ENCODE data around the gene DDB1.

DDB1 gene

DNA sequence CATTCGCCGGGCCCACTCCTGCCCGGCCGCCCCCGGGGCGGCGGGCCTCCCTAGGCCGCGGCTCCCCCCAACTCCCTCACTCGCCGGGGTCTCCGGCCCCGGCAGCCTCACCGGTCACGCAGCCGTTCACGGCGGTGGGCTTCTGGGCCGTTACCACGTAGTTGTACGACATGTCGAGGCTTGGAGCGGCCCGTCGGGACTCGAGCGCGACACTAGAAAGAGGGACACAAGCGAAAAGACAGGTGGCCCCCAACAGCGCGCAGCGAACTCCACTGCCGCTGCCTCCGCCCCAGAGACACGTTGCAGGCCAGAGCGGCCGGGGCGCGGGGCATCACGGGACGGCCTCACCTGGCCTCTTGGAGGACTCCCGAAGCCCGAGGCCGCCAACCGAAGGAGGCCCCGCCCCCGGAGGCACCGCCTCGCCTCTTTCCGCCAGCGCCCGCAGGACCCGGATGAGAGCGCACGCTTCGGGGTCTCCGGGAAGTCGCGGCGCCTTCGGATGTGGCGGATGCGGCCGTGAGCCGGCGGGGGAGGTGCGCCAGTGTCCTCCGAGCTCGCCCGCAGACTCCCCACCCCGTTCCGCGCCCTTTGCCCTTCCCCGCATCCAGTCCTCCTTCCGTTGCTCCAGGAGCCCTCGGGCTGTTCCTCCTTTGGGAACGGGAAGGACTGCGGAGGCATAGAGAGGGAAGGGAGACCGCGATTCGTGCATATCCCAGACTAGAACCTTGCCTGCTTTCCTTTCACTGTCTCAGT, at the start of gene DDB1, which contains the start of gene TKFC:
TSS of gene DDB1 (minus strand) at position 309 of the 753 bp plus-strand sequence. CDS start at position 172, 137 bp downstream.
TSS of gene TKFC (plus strand) at position 432 of the 753 bp plus-strand sequence. CDS start 1,501 bp downstream, outside the sequence.
- peak; percentile 93 for DNase-seq

DNA sequence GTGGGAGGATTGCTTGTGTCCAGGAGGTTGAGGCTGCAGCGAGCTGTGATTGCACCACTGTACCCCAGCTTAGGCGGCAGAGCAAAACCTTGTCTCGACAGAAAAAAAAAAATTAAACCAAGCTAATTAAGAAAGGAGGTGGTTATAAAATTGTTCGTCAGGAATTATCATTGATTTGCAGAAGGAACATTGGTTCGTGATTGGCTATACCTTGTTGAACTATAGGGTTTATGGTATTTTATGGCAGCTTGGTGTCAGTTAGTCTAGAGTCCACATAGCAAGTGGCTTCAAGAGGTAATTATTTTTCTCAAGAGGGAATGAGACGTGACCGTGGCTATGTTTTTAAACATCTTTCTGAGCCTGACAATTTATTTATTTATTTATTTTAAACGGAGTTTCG, 48.0 kb upstream of the DDB1 start:
- DNase-seq: no peak

DNA sequence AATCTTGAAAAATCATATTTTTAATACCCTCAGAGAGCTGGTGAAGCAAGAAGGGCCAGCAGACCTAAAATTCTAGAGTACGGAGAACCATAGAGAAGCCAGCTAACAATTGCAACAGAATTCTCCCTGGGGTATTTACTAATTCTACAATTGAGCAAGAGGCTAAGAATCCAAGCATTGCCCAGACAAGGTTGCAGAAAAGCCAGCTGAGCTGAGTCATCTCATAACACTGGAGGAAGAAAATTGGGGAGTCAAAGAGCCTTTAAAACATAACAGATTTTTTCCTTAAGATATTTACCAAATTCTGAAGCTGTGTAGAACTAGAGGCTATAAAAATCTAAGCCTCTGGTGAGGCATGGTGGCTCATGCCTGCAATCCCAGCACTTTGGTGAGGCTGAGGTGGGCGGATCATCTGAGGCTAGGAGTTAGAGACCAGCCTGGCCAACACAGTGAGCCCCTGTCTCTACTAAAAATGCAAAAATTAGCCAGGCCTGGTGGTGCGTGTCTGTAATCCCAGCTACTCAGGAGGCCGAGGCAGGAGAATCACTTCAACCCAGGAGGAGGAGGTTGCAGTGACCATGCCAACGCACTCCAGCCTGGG, 45.9 kb upstream of the DDB1 start:
- DNase-seq: peak; percentile 93

DNA sequence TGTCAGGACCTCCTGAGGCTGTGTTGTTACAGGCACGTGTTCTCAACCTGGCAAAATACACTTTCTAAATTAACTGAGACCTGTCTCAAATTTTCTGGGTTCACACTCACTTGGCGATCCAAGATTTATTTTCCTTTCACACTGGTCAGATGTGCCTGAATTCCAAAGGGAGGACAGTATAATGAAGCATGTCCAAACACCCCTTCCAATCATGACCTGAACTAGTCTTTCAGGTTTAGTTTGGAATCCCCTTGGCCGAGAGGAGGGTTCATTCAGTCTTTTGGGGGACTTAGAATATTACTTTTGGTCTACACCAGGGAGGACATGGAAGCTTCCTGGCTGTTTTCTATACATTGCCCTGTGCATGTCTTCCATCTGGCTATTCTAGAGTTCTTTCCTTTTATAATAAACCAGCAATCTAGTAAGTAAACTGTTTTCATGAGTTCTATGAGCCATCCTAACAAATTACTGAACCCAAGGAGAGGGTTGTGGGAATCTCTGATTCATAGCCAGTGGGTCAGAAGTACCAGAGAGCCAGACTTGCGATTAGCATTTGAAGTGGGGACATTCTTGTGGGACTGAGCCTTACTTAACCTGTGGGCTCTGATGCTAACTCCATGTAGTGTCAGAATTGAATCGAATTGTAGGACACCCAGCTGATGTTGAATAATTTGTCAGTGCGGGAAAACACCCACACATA, 44.7 kb upstream of the DDB1 start:
- DNase-seq: no peak

DNA sequence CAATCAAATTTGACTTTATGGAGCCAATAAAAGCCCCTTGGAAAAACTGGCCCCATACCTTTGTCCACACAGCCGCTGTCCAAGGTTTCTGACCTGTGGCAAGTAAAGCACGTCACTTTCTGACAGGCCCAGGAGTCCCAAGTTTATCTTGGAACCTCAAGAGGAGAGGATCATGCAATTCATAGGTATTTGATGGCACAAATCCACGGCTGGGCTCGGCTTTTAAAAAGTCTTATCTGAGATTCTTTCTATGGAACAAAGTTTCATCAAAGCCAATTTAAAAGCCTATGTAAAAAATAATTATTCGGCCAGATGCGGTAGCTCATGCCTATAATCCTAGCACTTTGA, 42.8 kb upstream of the DDB1 start:
- DNase-seq: no peak

DNA sequence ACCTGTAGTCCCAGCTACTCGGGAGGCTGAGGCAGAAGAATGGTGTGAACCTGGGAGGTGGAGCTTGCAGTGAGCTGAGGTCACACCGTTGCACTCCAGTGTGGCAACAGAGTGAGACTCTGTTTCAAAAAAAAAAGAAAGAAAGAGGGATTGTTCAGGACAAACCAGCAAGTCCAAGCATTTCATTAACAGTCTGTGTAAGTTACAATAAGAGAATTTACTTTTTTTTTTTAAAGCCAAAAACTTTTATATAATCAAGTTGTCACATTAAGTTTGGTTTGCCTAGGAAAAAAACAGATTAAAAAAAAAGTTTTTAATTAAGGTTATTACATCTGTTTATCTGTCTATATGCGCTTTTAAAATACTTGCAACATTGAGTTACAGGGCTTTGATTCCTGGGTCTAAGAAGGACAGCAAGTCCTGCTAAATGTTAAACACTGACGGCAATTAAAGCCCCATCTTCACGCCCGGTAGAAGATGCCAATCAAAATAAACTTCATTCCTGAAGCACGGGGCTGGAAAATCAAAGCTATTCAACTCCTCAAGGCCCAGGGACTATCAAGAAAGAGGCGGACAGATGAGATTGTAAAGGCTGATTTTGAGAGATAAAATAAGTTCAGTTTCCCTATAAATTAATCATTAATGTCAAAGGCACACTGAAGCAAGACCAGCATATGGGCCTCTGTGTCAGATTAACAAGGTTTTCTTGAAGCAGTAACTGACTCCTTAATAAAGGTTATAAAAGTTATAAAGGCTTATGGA, 39.9 kb upstream of the DDB1 start:
- DNase-seq: no peak

DNA sequence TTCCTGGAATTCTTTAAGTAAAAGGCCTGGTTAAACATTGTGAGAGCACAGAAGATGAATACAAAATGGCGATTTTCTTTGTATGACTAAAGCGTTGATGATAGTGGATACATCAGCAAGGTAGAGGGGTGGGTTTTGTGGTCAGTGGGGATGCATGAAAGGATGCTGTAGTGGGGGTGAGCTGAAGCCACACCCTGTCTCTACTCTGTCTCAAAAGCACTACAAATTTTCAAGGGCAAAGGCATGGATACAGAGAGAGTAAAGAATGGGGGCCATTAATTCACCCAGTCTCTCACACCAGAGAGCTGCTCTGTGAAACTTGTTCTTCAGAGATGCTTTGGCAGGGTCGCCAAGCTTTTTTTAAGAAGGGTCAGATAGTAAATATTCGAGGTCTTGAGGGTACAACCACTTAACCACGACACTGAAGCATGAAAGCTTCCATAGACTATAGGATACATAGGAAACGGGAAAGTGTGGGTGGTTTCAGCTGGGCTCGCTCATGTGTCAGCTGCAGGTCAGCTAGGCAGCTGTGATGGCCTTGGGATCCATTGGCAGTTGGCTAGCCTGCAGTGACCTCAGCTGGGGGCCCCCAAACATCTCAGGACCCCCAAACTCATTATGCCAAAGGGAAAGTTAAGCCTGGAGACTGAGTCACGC, 37.6 kb upstream of the DDB1 start:
- DNase-seq: no peak

DNA sequence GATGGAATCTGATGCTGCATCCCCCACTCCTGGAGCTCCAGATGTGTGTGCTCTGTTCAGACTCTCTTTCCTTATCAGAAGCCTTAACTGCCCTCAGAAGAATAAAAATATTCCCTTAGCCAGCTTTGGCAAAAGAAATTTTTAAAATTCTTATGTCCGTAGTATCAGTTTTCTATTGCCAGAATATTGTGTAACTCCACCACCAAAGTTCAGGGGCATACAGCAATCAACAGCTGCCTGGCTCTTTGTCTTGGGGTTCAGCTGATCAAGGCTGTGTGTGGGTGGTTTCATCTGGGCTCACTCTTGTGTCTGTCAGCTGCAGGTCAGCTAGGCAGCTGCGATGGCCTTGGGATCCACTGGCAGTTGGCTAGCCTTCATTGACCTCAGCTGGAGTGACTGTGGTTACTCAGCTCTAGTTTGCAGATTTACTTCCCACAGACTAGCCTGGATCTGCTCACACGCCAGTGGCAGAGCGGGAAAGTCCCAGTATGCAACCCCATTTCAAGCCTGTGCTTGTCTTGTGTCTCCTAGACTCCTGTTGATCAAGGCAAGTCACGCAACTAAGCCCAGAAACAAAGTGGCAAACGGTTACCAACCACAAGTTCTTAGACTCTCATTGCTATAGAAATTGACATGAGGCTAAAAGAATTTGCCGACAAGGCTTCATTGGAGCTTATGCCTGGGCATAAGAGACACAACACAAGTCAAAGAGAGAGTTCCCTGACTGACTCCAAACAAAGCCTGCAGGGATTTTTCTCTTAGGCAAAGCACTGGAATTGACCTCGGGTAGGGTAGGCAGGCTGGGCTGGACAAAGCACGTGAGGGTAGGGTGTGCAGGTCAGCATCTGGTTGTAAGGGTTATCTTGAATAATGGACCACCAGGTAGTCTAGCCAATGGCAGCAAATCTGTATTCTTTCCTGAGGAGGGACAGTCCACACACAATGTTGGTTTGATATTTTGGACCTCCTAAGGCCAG, 36.8 kb upstream of the DDB1 start:
- peak; percentile 48 for DNase-seq

DNA sequence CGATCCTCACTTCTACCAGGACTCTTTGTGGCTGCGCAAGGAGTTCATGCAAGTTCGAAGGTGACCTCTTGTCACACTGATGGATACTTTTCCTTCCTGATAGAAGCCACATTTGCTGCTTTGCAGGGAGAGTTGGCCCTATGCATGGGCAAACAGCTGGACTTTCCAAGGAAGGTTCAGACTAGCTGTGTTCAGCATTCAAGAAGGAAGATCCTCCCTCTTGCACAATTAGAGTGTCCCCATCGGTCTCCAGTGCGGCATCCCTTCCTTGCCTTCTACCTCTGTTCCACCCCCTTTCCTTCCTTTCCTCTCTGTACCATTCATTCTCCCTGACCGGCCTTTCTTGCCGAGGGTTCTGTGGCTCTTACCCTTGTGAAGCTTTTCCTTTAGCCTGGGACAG, 35.7 kb upstream of the DDB1 start:
- no peak for DNase-seq

DNA sequence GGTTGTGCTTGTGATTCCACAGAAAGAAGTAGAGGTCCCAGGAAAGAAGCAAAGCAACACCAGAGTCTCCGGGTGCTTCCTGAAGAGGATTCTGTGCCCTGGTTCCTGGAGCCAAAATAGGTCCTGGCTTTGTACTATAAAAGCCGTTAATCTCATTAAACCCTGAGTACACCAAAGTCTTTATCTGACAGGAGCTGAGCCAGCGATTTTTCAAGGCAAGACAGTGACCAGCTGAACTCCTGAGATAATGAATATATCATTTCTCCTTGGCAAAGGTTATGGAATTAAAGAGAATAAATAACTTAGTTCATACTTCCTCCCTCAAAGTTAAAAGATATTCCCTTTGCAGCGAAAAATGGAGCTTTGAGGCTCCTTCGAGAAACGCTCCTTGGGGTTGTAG, 34.5 kb upstream of the DDB1 start:
- no peak for DNase-seq

DNA sequence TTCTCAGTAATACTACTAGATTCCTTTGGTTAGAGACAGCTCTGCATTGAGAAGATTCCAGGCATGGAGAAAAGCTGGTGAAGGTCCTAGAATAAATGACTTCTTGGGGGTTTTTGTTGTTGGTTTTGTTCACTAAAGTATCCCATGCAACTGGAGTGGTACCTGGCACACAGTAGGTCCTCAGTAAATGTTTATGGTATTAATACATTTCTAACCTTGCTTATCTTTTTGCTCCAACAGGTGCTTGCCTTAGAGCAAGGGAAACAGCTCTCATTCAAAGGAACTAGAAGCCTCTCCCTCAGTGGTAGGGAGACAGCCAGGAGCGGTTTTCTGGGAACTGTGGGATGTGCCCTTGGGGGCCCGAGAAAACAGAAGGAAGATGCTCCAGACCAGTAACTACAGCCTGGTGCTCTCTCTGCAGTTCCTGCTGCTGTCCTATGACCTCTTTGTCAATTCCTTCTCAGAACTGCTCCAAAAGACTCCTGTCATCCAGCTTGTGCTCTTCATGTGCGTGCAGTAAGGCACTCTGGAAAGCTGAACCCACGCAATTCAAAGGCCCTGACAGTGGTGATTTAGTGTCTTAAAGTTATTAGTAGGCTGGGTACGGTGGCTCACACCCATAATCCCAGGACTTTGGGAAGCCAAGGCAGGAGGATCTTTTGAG, 31.2 kb upstream of the DDB1 start:
- DNase-seq: no peak

DNA sequence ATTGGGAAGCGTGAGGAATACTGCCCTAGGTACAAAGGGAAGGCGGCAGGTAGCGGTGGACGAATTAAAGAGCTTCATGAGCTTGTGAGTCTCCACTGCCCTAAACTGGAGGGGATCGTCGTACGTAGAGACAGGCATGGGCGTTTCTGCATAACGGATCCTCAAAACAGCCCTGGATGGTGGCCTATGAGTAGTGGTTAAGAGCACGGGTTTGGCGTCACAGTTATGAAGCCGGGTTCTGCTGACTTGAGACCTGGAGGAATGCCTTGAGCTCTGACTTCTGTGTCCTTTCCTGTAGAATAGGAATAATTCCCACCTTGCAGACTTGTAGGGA, 29.6 kb upstream of the DDB1 start:
- peak; percentile 43 for DNase-seq

DNA sequence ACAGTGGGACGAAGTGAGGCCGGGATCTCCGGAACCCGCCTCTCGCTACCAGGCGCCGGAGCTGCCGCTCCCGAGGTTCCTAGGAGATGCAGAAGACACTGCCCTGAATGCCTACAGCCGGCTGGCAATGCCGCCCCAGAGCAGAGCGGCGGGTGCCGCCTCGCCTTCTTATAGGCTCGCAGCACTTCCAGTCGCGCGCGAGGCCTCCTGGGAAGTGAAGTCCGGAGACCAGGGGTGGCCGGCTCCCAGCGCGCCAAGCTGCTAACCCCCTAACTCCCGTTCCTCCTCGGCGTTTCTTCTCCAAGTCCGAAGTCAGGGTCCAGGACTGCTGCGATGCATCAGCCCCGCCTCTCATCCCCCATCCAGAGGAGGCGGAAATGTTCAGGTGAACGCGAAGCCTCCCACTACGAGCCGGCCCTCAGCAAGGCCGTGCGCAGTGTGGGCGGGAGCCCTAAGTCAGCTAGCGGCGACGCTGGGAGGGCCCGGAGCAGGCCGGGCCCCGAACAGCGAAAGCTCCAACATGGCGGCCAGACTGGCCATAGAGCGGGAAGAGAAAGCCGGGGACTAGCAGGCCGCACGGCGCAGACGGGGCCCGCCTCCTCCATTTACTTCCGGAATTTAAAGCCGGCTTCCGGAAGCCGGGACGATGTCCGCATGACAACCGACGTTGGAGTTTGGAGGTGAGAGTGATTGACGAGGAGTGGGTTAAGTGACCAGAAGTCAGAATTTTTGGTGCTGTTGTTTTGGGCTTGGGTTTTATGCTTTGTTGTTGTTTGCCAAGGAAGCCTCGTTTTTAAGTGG, 29.0 kb upstream of the DDB1 start, which contains the start of the genes CYB561A3 and TMEM138:
TSS of gene CYB561A3 (minus strand) at position 142 of the 801 bp plus-strand sequence. CDS start 5,169 bp downstream, outside the sequence.
TSS of gene TMEM138 (plus strand) at position 634 of the 801 bp plus-strand sequence. CDS start 2,017 bp downstream, outside the sequence.
- DNase-seq: peak; percentile 95

DNA sequence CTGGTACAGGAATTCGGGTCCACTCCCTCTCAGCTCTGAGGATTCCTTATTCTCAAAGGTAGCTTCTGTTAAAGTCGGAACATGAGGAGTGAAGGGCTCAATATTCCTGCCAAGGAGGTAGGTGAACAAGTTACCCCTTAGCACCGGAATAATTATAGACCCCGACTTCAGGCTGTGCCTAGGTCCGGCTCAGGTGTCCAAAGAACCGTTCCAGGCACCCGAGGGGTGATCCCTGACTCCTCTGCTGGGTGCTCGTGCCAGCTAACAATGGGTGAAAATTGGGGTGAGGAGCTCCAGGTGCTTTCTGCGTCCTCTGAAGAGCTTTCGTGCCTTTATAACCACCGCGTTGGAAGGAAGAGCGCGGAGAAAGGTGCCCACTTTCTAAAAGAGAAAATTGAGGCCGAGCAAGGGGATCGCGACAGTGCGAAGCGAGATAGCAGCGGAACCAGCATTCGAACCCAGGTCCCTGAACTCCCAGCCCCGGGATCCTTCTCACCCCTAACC, 28.4 kb upstream of the DDB1 start:
- DNase-seq: no peak

DNA sequence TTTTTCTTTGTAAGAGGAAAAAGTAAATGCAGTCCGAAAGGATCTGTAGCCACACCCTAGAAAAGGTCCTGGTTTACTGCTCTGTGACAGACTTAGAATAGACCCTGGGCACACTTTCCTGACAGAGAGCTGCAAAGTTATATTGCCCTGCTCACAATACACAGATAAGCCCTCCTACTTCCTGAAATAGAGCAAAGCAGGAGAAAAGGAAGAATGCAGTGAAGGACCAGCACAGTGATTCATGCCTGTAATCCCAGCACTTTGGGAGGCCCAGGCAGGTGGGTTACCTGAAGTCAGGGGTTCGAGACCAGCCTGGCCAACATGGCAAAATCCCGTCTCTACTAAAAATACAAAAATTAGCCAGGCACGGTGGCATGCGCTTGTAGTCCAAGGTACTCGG, 26.6 kb upstream of the DDB1 start:
- no peak for DNase-seq

DNA sequence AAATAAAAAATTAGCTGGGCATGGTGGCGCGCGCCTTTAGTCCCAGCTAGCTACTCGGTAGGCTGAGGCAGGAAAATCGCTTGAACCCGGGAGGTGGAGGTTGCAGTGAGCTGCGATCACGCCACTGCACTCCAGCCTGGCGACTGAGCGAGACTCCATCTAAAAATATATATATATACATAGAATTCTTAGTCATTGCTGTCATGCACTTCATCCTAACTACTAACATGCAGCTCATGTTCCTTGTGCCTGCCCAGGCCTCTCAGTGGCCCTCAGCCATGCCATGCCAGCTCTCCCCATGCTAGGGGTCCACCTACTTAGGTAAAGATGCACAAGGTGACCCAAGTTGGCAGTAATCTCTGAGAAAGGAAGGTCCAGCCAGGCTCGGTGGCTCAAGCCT, 25.7 kb upstream of the DDB1 start:
- no peak for DNase-seq

DNA sequence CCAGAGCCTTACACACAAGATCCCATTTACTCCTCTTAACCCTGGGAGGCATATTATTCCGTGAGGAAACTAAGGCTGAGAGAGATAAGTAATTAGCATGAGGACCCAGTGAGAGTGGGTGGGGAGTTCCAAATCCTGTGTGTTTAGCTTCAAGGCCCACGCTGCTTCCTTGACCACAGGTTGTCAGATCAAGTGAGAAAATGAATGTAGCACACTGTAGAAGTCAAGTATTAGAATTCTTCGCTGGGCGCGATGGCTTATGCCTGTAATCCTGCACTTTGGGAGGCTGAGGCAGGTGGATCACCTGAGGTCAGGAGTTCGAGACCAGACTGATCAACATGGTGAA, 25.0 kb upstream of the DDB1 start:
- DNase-seq: no peak

DNA sequence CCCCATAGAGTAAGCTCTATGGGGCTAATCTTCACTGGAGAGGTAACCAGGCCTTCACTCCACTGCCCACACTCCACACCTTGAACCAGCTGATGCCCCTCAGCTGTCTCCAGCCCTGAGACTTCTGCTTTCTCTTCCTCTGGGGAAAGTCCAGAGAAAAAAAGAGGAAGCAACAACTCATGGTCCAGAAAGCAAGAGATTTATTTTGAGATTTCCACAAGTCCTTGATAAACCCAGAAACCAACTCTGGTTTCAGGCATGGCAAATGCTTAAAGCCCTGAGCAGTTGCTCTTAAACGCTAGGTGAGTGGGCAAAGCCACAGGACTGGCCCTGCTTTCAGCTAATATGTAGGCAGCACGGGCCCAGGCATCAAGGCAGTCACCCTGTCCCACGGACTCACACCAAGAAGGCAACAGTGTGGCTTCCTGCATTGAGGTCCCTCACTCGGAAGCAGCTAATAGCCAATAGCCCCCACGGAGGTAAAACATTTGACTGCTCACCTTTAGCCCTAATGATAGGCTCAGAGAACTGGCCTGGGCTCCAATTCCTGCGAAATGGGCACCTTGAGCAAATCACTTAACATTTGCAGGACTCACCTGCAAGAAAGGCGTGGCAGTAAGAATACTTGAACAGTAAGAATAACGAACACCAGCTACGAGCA, 24.5 kb upstream of the DDB1 start:
- no peak for DNase-seq

DNA sequence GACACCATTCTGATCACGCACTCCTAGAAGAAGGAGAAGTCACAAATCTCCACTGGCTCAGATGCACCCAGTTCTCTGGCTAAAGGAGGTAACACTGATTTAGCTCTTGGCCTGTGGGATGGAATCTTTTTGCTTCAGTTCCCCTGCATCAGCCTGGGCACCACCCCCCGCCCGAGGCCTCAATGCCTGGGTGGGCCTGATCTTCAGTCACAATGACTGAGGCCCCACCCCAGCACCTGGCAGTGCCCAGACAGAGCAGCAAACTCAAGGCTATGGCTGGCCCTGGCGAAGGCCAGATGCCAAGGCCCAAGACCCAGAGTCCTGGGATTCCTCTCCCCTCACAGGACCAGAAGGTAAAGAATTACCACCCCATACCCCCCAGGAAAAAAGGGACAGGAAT, 23.8 kb upstream of the DDB1 start:
- DNase-seq: no peak
